GM12878 (cell line): ENCODE results near the gene MAP2K7. TPM values are rescaled to one million over a fixed set of nuclear protein-coding genes. Genes with fewer than 3 reads are reported as not detected.

Experiments used
- BCLAF1 ChIP-seq: fragments of 450-650 bp; IDR thresholded peaks from 2 replicates; pipeline ENCODE4 v1.6.1; 2017; ENCODE audit warnings: antibody characterized with exemption, mild to moderate bottlenecking, moderate library complexity
- CBFB ChIP-seq: IDR thresholded peaks from 2 replicates; pipeline ENCODE4 v1.6.1; 2016; ENCODE audit warnings: antibody characterized with exemption, low read depth
- CHD4 ChIP-seq: fragments of 200-600 bp; sonication (generic); IDR thresholded peaks from 2 replicates; pipeline ENCODE4 v1.6.1; 2016; ENCODE audit warnings: mild to moderate bottlenecking
- E2F4 ChIP-seq: IDR thresholded peaks from 2 replicates; pipeline ENCODE4 v1.6.1; 2012; ENCODE audit warnings: low read depth, low read length, improper control_type of control experiment
- E2F8 ChIP-seq: fragments of 450-650 bp; IDR thresholded peaks from 2 replicates; pipeline ENCODE4 v1.6.1; 2018; ENCODE audit warnings: mild to moderate bottlenecking, low read depth, moderate library complexity; ENCODE audit not compliant: partially characterized antibody
- FOS ChIP-seq: IDR thresholded peaks from 3 replicates; pipeline ENCODE4 v1.6.1; 2011; ENCODE audit warnings: borderline replicate concordance; ENCODE audit not compliant: insufficient read length; ENCODE audit errors: extremely low read depth
- HDAC6 ChIP-seq: fragments of 200-600 bp; sonication (generic); IDR thresholded peaks from one replicate; pipeline ENCODE4 v1.8.0; 2017; ENCODE audit warnings: antibody characterized with exemption; ENCODE audit not compliant: unreplicated experiment
- HSF1 ChIP-seq: fragments of 150-350 bp; IDR thresholded peaks from 2 replicates; pipeline ENCODE4 v1.6.1; 2014; ENCODE audit warnings: mild to moderate bottlenecking, low read depth, low read length
- IKZF2 ChIP-seq, 2 experiments: fragments of 450-650 bp; IDR thresholded peaks; 2 replicates each; pipeline ENCODE4 v1.6.1; 2017; ENCODE audit warnings: mild to moderate bottlenecking in 2 of 2, moderate library complexity in 2 of 2
- MTA2 ChIP-seq: fragments of 450-650 bp; IDR thresholded peaks from 2 replicates; pipeline ENCODE4 v1.6.1; 2016; ENCODE audit warnings: low read depth, mild to moderate bottlenecking, moderate library complexity
- MXI1 ChIP-seq: fragments of 150-350 bp; IDR thresholded peaks from 2 replicates; pipeline ENCODE4 v1.6.1; 2011; ENCODE audit warnings: low read depth, mild to moderate bottlenecking, inconsistent platforms, low read length, improper control_type of control experiment
- POLR2A ChIP-seq: IDR thresholded peaks from 2 replicates; pipeline ENCODE4 v1.6.1; 2011; ENCODE audit warnings: low read depth, mild to moderate bottlenecking, low read length
- RAD51 ChIP-seq: fragments of 450-650 bp; IDR thresholded peaks from 2 replicates; pipeline ENCODE4 v1.6.1; 2016; ENCODE audit warnings: moderate library complexity, mild to moderate bottlenecking, inconsistent platforms
- RB1 ChIP-seq: fragments of 450-650 bp; formaldehyde crosslinking; IDR thresholded peaks from 2 replicates; pipeline ENCODE4 v1.6.1; 2017; ENCODE audit warnings: mild to moderate bottlenecking, borderline replicate concordance
- RFX5 ChIP-seq: IDR thresholded peaks from 2 replicates; pipeline ENCODE4 v1.6.1; 2011; ENCODE audit warnings: low read depth, low read length, improper control_type of control experiment
- SUZ12 ChIP-seq: fragments of 200-600 bp; sonication (generic); IDR thresholded peaks from one replicate; pipeline ENCODE4 v1.6.1; 2018; ENCODE audit warnings: antibody characterized with exemption, mild to moderate bottlenecking; ENCODE audit not compliant: unreplicated experiment
- TARDBP ChIP-seq: IDR thresholded peaks from 2 replicates; pipeline ENCODE4 v1.6.1; 2016; ENCODE audit warnings: borderline replicate concordance
- ZSCAN29 ChIP-seq: fragments of 450-650 bp; IDR thresholded peaks from 2 replicates; pipeline ENCODE4 v1.6.1; 2017; ENCODE audit warnings: mild to moderate bottlenecking, moderate library complexity
- polyA plus RNA-seq, 11 experiments: library from polyadenylated mRNA; depleted of rRNA in 4 of 11; unstranded in 6 of 11; stranded (reverse) in 5 of 11; fragments of >200 nt; fragmentation: Nextera tagmentation in 4 of 11; fragmentation: Illumina TruSeq in 1 of 11; extraction: Ambion mirVana in 4 of 11; extraction: Trizol in 1 of 11; gene quantifications; 1 replicate in 1 of 11; 2 replicates in 10 of 11; pipeline versions ENCODE4 v1.2.1 to v1.2.3, GENCODE V29; 2011 to 2016; ENCODE audit warnings: inconsistent platforms in 2 of 11, missing spikeins in 2 of 11, low read depth in 1 of 11
- total RNA-seq, 4 experiments: library from RNA; depleted of rRNA in 3 of 4; stranded (reverse); fragments of >200 nt in 3 of 4; fragmentation: Illumina TruSeq in 1 of 4; extraction: Trizol in 1 of 4; gene quantifications; 2 replicates each; pipeline versions ENCODE4 v1.2.1 to v1.2.3, GENCODE V29; 2013 to 2021

Gene MAP2K7
- total and polyA plus RNA-seq, 10 of the 15 experiments (the other 5 are each of a cell fraction or from before 2014, with no cell fraction given): 0.34 to 32.2 (median 6.7) TPM

- TF ChIP-seq MXI1: peak; percentile 19
- no peak for TF ChIP-seq E2F4
- no peak for TF ChIP-seq SUZ12
- no peak for TF ChIP-seq BCLAF1
- TF ChIP-seq FOS: no peak
- no peak for TF ChIP-seq CBFB
- no peak for TF ChIP-seq RAD51
- no peak; the same call in 1 of the 2 replicates for TF ChIP-seq MTA2
- TF ChIP-seq HDAC6: no peak
- no peak for TF ChIP-seq CHD4
- no peak for TF ChIP-seq TARDBP
- peak; percentile 44 for TF ChIP-seq RB1
- no peak for TF ChIP-seq E2F8
- TF ChIP-seq IKZF2 (IDR thresholded peaks at IDR 0.05): peak; percentile 36 to 52; a peak in 2 of 4 replicates
- peak; percentile 92 for TF ChIP-seq POLR2A
- no peak for TF ChIP-seq RFX5
- no peak for TF ChIP-seq ZSCAN29
- no peak for TF ChIP-seq HSF1
Observed at GRCh38 chr19:7903244-7904073, at the start of gene MAP2K7 (continued).
